ENCODE data around the gene GAD1. TPM values are rescaled to one million over a fixed set of nuclear protein-coding genes. Genes with fewer than 3 reads are reported as not detected.

The GAD1 gene
- total and polyA plus RNA-seq, 11 donors: 0.04 to 0.51 (median 0.35) TPM; not detected in 7

DNA sequence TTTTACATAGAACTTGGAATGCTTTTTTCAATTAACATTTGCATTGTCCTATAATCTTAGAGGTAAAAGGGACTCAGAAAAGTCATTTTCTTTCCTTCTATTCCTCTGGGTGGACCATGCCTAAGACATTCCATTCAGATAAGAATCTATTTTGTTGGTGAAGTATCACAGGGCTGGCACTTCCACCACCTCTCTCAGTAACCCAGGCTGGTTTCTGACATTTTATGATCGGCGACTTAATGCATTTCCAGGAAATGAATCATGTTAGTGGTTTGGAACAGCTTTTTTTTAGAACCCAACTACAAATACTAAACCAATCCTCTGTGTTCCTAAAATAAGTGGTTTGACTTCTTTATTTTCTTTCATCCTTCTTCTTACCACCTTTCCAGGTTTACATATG is 27.0 kb downstream of the GAD1 start:
- intact Hi-C loops (cut with DNase I): no loop called here
- Histone ChIP-seq H3K27ac (no peak overlapping the region), H3K36me3 (no peaks in the 10 kb centered on the region), H3K9me3 (no peaks in the 10 kb centered on the region), H3K4me1 (peaks cover 0 to 6% (median 0%) of the 10 kb centered on the region in 12 donors), H3K4me3 (no peak overlapping the region), H3K27me3 (peaks cover 0 to 20% (median 3%) of the 10 kb centered on the region in 9 donors)
- ATAC-seq: no peak
- WGBS, 4 donors: 57 to 74% (median 60%) methylated on average over 2 of the region's 2 CpGs
- TF ChIP-seq, protein P1, sequence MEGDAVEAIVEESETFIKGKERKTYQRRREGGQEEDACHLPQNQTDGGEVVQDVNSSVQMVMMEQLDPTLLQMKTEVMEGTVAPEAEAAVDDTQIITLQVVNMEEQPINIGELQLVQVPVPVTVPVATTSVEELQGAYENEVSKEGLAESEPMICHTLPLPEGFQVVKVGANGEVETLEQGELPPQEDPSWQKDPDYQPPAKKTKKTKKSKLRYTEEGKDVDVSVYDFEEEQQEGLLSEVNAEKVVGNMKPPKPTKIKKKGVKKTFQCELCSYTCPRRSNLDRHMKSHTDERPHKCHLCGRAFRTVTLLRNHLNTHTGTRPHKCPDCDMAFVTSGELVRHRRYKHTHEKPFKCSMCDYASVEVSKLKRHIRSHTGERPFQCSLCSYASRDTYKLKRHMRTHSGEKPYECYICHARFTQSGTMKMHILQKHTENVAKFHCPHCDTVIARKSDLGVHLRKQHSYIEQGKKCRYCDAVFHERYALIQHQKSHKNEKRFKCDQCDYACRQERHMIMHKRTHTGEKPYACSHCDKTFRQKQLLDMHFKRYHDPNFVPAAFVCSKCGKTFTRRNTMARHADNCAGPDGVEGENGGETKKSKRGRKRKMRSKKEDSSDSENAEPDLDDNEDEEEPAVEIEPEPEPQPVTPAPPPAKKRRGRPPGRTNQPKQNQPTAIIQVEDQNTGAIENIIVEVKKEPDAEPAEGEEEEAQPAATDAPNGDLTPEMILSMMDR (IDR thresholded peaks at IDR 0.05): no peak
- no peak for TF ChIP-seq POLR2A (IDR thresholded peaks at IDR 0.05)
- DNase-seq: no peak

DNA sequence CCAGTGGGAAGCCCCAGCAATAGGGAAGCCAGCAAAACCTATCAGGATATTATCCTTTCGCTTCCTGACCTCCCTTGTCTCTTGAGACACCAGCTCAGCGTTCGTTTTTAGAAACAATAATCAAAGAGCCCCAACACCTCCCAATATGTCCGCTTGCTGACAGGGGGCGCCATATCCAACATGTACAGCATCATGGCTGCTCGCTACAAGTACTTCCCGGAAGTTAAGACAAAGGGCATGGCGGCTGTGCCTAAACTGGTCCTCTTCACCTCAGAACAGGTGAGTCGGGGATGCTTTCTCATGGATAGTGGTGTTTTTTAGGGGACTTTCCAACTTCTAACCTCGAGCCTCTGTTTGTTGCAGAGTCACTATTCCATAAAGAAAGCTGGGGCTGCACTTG is 28.7 kb downstream of the GAD1 start:
- DNase-seq: no peak
- Histone ChIP-seq H3K27ac (no peak overlapping the region), H3K9me3 (no peaks in the 10 kb centered on the region), H3K36me3 (no peaks in the 10 kb centered on the region), H3K27me3 (peaks cover 0 to 20% (median 3%) of the 10 kb centered on the region in 9 donors), H3K4me1 (peaks cover 0 to 6% (median 0%) of the 10 kb centered on the region in 12 donors), H3K4me3 (no peak overlapping the region)
- intact Hi-C loops (cut with DNase I): no loop called here
- 76 to 77% (median 77%) methylated on average over 10 of the region's 10 CpGs for WGBS, 4 donors
- no peak for TF ChIP-seq POLR2A (IDR thresholded peaks at IDR 0.05)
- TF ChIP-seq, protein P1 (IDR thresholded peaks at IDR 0.05): no peak
- no peak for ATAC-seq

DNA sequence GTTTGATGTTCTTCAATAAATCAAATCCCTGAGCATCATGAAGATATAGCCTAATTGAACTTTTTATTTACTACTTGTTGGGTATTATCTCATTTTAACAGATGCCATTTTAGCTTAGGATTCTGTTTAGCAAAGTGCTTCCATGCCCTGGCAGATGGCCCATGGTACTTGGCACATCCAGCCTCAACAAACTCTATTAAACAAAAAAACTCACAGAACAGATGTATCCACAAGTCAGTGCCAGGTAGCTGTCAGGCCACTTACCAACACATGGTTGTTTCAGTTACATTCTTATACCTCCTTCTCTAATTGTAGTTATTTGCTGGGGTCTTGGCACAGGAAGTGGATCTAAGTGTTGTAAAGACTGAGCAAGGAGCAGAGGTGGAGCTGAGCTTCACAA is 29.6 kb downstream of the GAD1 start:
- H3K27me3 ChIP-seq: peaks cover 0 to 20% (median 3%) of the 10 kb centered on the region in 9 donors
- peaks cover 0 to 6% (median 0%) of the 10 kb centered on the region in 12 donors for H3K4me1 ChIP-seq
- TF ChIP-seq, protein P1 (IDR thresholded peaks at IDR 0.05): no peak
- no peak for TF ChIP-seq POLR2A (IDR thresholded peaks at IDR 0.05)
- H3K36me3 ChIP-seq: no peaks in the 10 kb centered on the region
- no peak for DNase-seq
- no peak overlapping the region for H3K27ac ChIP-seq
- H3K9me3 ChIP-seq: no peaks in the 10 kb centered on the region
- H3K4me3 ChIP-seq: no peak overlapping the region
- intact Hi-C loops (cut with DNase I): no loop called here
- ATAC-seq: no peak

DNA sequence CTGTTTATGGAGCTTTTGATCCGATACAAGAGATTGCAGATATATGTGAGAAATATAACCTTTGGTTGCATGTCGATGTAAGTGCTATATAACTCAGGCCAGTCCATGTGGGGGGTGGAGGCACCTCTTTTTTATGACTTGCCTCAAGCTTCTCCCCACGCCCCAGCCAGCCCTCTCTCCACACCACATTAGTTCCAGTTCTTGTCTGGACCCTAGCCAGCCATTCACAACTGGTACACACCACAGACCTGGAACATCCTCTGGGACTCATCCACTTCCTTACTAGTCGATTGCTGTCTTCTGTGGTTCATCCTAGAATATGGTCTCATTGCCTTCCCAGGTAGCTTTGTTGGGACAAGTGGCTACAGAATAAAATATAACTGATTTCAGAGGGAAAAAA is 31.0 kb downstream of the GAD1 start:
- ATAC-seq (no peak), DNase-seq (no peak)
- Histone ChIP-seq H3K27me3 (peaks cover 0 to 20% (median 3%) of the 10 kb centered on the region in 9 donors), H3K4me3 (no peak overlapping the region), H3K9me3 (no peaks in the 10 kb centered on the region), H3K27ac (no peak overlapping the region), H3K4me1 (peaks cover 0 to 6% (median 0%) of the 10 kb centered on the region in 12 donors), H3K36me3 (no peaks in the 10 kb centered on the region)
- intact Hi-C loops (cut with DNase I): no loop called here
- WGBS, 4 donors: 71 to 80% (median 72%) methylated on average over 4 of the region's 4 CpGs
- TF ChIP-seq, protein P1 (IDR thresholded peaks at IDR 0.05): no peak
- no peak for TF ChIP-seq POLR2A (IDR thresholded peaks at IDR 0.05)
